Measurements from ENCODE around the gene NUP107.

NUP107 gene

GRCh38 chr12:68772714-68773113 lies 85.9 kb downstream of the NUP107 start:
- no peak for DNase-seq (ENCODE audit: low read depth in 4 of 4, low spot score in 1 of 4)

- DNase-seq (ENCODE audit: low read depth in 4 of 4, low spot score in 1 of 4), result no peak
Measured at GRCh38 chr12:68773582-68773981, 86.8 kb downstream of the NUP107 start.

GRCh38 chr12:68775121-68775630 lies 88.4 kb downstream of the NUP107 start:
- no peak for DNase-seq (ENCODE audit: low read depth in 4 of 4, low spot score in 1 of 4)

GRCh38 chr12:68776976-68777610 lies 90.3 kb downstream of the NUP107 start:
- no peak for DNase-seq (ENCODE audit: low read depth in 4 of 4, low spot score in 1 of 4)

GRCh38 chr12:68779280-68779679 lies 92.5 kb downstream of the NUP107 start:
- DNase-seq (ENCODE audit: low read depth in 4 of 4, low spot score in 1 of 4), result no peak

- DNase-seq (ENCODE audit: low read depth in 4 of 4, low spot score in 1 of 4), result no peak
Measured at GRCh38 chr12:68780731-68781130, 94.0 kb downstream of the NUP107 start.

GRCh38 chr12:68781728-68782127 lies 95.0 kb downstream of the NUP107 start:
- no peak for DNase-seq (ENCODE audit: low read depth in 4 of 4, low spot score in 1 of 4)

- no peak for DNase-seq (ENCODE audit: low read depth in 4 of 4, low spot score in 1 of 4)
Measured at GRCh38 chr12:68784015-68784414, 97.2 kb downstream of the NUP107 start.

- DNase-seq (ENCODE audit: low read depth in 4 of 4, low spot score in 1 of 4), result no peak
Measured at GRCh38 chr12:68785358-68785757, 98.6 kb downstream of the NUP107 start.

GRCh38 chr12:68785823-68786222 lies 99.0 kb downstream of the NUP107 start:
- no peak for DNase-seq (ENCODE audit: low read depth in 4 of 4, low spot score in 1 of 4)

DNA sequence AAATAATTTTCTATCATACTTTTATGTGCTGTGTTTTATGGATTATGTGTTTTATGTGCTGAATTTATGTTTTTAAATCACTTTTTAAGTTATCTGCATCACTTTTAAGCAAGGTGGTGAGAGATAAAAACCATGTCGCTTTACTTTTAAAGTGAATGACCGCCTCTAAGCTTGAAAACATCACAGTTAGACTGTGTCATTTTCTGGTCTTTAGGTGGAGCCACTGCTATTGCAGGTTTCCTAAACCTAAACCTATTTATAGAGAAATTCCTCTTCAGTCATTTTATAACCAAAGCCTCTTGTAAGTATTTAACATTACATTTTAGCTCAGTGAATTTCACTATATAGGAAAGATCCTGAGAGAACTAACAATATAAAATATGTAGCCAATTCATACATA lies 100.2 kb downstream of the NUP107 start:
- DNase-seq (ENCODE audit: low read depth in 4 of 4, low spot score in 1 of 4), result no peak

GRCh38 chr12:68788554-68789143 lies 101.9 kb downstream of the NUP107 start:
- no peak for DNase-seq (ENCODE audit: low read depth in 4 of 4, low spot score in 1 of 4)

GRCh38 chr12:68789144-68789878 lies 102.5 kb downstream of the NUP107 start:
- DNase-seq (ENCODE audit: low read depth in 4 of 4, low spot score in 1 of 4), result no peak

GRCh38 chr12:68790081-68790951 lies 103.5 kb downstream of the NUP107 start:
- no peak for DNase-seq (ENCODE audit: low read depth in 4 of 4, low spot score in 1 of 4)

- no peak for DNase-seq (ENCODE audit: low read depth in 4 of 4, low spot score in 1 of 4)
Measured at GRCh38 chr12:68790952-68791234, 104.1 kb downstream of the NUP107 start.

- DNase-seq (ENCODE audit: low read depth in 4 of 4, low spot score in 1 of 4), result no peak
Measured at GRCh38 chr12:68791897-68792481, 105.2 kb downstream of the NUP107 start.

DNA sequence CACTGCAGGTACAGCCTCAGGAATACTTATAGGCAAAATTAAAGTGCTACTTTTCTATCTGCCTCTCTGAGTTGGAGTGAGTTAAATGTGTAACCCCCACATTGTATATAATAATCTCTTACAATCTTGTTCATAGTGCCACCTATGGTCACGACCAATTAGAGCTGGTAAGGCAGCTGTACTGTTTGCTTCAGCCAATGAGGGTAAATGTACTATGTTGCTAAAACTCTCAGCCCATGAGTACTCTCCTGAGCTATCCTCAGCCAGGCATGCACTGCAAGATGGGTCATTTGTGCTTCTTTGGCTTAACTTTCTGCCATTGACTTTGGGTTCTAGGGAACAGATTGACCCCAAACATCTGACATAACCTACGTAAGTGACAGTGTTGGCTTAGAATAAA lies 106.2 kb downstream of the NUP107 start:
- DNase-seq (ENCODE audit: low read depth in 4 of 4, low spot score in 1 of 4), result no peak

GRCh38 chr12:68793436-68793835 lies 106.7 kb downstream of the NUP107 start:
- no peak for DNase-seq (ENCODE audit: low read depth in 4 of 4, low spot score in 1 of 4)

GRCh38 chr12:68793975-68794652 lies 107.3 kb downstream of the NUP107 start:
- DNase-seq (ENCODE audit: low read depth in 4 of 4, low spot score in 1 of 4), result no peak

DNA sequence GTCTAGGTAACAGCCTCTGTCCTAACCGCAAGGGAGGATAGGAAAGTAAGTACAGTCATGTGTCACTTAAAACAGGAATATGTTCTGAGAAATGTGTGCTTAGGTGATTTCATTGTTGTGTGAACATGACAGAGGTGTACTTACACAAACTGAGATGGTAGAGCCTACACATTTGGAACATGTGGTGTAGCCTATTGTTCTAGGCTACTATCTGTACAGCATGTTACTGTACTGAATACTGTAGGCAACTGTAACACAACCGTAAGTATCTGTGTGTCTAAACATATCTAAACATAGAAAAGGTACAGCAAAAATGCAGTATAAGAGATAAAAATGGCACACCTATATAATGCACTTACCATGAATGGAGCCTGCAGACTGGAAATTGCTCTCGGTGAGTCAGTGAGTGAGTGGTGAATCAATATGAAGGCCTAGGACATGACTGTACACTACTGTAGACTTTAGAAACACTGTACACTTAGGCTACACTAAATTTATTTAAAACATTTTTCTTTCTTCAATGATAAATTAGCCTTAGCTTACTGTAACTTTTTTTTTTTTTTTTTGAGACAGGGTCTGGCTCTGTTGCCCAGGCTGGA lies 108.0 kb downstream of the NUP107 start:
- DNase-seq (ENCODE audit: low read depth in 4 of 4, low spot score in 1 of 4), result no peak
